RWPE2 (cell line): ENCODE measurements around the gene RAB3IL1.

Source experiments
- ATAC-seq: fragments of 200-7000 bp; cut with Tn5 transposase; 3 replicates; pipeline ENCODE4 v1.9.1; 2021; ENCODE audit warnings: low read depth
- DNase-seq: peaks from one replicate; pipeline ENCODE4 v3.0.0-alpha.2; 2020; ENCODE audit warnings: low spot score
- H3K27ac ChIP-seq: fragments of 450-650 bp; 2 replicates; pipeline ENCODE4 v1.5.1; 2017; ENCODE audit warnings: mild to moderate bottlenecking; ENCODE audit not compliant: poor library complexity, severe bottlenecking
- H3K27me3 ChIP-seq: fragments of 250-450 bp; sonication (Bioruptor Pico); 2 replicates; pipeline ENCODE4 v1.5.1; 2021; ENCODE audit warnings: mild to moderate bottlenecking, moderate library complexity; ENCODE audit not compliant: insufficient read depth, poor library complexity, severe bottlenecking
- H3K36me3 ChIP-seq: fragments of 250-450 bp; sonication (Bioruptor Pico); 2 replicates; pipeline ENCODE4 v1.5.1; 2020; ENCODE audit warnings: low read depth, mild to moderate bottlenecking, moderate library complexity
- H3K4me1 ChIP-seq: fragments of 250-450 bp; sonication (Bioruptor Pico); 2 replicates; pipeline ENCODE4 v1.5.1; 2021; ENCODE audit warnings: mild to moderate bottlenecking, moderate library complexity; ENCODE audit not compliant: insufficient read depth, poor library complexity, severe bottlenecking
- H3K4me3 ChIP-seq: fragments of 250-450 bp; sonication (Bioruptor Pico); 2 replicates; pipeline ENCODE4 v1.5.1; 2021; ENCODE audit warnings: mild to moderate bottlenecking, moderate library complexity; ENCODE audit not compliant: severe bottlenecking
- H3K9me3 ChIP-seq: fragments of 250-450 bp; sonication (Bioruptor Pico); 2 replicates; pipeline ENCODE4 v1.5.1; 2021; ENCODE audit warnings: mild to moderate bottlenecking, moderate library complexity; ENCODE audit not compliant: severe bottlenecking
- TF ChIP-seq, protein P1 (sequence below): fragments of 450-650 bp; IDR thresholded peaks from one replicate; pipeline ENCODE4 v1.5.1; 2017; ENCODE audit warnings: mild to moderate bottlenecking, moderate library complexity; ENCODE audit not compliant: poor library complexity, severe bottlenecking

Gene RAB3IL1

DNA sequence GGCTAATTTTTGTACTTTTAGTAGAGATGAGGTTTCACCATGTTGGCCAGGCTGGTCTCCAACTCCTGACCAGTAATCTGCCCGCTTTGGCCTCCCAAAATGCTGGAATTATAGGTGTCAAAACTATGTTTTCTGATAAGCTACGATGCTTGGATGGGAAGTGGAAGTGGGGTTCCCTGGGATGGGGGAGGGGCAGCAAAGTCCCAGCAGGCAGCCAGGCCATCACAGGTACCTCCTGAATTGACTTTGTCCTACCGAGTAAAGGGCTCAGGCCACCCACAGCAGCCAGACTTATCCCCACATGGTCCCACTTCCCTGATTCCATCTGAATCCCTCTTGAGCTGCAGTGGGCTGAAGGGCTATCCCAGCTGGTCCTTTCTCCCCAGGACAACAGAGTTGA lies 43.2 kb upstream of the RAB3IL1 start:
- H3K4me1 ChIP-seq: peaks cover 12% of the 10 kb centered on the region
- H3K36me3 ChIP-seq: peaks cover 23% of the 10 kb centered on the region
- DNase-seq (no peak), ATAC-seq (no peak)
- H3K27me3 ChIP-seq: no peaks in the 10 kb centered on the region
- H3K4me3 ChIP-seq: no peak overlapping the region
- no peaks in the 10 kb centered on the region for H3K9me3 ChIP-seq
- H3K27ac ChIP-seq: no peak overlapping the region
- TF ChIP-seq, protein P1, sequence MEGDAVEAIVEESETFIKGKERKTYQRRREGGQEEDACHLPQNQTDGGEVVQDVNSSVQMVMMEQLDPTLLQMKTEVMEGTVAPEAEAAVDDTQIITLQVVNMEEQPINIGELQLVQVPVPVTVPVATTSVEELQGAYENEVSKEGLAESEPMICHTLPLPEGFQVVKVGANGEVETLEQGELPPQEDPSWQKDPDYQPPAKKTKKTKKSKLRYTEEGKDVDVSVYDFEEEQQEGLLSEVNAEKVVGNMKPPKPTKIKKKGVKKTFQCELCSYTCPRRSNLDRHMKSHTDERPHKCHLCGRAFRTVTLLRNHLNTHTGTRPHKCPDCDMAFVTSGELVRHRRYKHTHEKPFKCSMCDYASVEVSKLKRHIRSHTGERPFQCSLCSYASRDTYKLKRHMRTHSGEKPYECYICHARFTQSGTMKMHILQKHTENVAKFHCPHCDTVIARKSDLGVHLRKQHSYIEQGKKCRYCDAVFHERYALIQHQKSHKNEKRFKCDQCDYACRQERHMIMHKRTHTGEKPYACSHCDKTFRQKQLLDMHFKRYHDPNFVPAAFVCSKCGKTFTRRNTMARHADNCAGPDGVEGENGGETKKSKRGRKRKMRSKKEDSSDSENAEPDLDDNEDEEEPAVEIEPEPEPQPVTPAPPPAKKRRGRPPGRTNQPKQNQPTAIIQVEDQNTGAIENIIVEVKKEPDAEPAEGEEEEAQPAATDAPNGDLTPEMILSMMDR: no peak

GRCh38 chr11:61959678-61960077 lies 42.3 kb upstream of the RAB3IL1 start:
- Histone ChIP-seq H3K27ac (no peak overlapping the region), H3K36me3 (peaks cover 14% of the 10 kb centered on the region), H3K27me3 (no peaks in the 10 kb centered on the region), H3K9me3 (no peaks in the 10 kb centered on the region), H3K4me1 (peaks cover 4% of the 10 kb centered on the region), H3K4me3 (no peak overlapping the region)
- no peak for DNase-seq
- TF ChIP-seq, protein P1: no peak
- ATAC-seq: no peak

DNA sequence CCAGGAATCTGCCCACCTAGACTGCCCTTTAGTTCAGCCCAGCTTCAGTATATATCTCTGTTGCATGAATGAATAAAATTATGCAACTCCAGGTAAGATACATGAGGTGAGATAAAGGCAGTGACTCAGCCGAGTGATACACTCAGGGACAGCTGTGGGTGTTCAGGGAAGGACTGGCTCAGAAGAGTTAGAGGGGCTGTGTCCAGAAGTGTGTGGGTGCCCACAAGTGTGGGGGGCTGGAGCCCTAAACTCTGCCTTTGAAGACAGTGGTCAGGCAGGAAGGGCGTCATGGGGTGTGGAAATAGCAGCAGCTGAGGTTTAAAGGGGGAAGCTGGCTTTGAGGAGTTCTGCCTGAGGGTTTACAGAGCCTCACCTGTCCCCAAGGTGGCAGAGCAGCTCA lies 41.7 kb upstream of the RAB3IL1 start:
- Histone ChIP-seq H3K9me3 (no peaks in the 10 kb centered on the region), H3K4me3 (no peak overlapping the region), H3K36me3 (peaks cover 9% of the 10 kb centered on the region), H3K27ac (no peak overlapping the region), H3K4me1 (peaks cover 4% of the 10 kb centered on the region), H3K27me3 (no peaks in the 10 kb centered on the region)
- no peak for DNase-seq
- TF ChIP-seq, protein P1: no peak
- peak; percentile 70 for ATAC-seq

- no peak overlapping the region for H3K27ac ChIP-seq
- no peak for DNase-seq
- no peak overlapping the region for H3K4me3 ChIP-seq
- ATAC-seq: no peak
- H3K36me3 ChIP-seq: peaks cover 4% of the 10 kb centered on the region
- no peaks in the 10 kb centered on the region for H3K27me3 ChIP-seq
- no peaks in the 10 kb centered on the region for H3K9me3 ChIP-seq
- H3K4me1 ChIP-seq: peaks cover 4% of the 10 kb centered on the region
- TF ChIP-seq, protein P1: no peak
Measured at GRCh38 chr11:61958590-61958989, 41.2 kb upstream of the RAB3IL1 start.

DNA sequence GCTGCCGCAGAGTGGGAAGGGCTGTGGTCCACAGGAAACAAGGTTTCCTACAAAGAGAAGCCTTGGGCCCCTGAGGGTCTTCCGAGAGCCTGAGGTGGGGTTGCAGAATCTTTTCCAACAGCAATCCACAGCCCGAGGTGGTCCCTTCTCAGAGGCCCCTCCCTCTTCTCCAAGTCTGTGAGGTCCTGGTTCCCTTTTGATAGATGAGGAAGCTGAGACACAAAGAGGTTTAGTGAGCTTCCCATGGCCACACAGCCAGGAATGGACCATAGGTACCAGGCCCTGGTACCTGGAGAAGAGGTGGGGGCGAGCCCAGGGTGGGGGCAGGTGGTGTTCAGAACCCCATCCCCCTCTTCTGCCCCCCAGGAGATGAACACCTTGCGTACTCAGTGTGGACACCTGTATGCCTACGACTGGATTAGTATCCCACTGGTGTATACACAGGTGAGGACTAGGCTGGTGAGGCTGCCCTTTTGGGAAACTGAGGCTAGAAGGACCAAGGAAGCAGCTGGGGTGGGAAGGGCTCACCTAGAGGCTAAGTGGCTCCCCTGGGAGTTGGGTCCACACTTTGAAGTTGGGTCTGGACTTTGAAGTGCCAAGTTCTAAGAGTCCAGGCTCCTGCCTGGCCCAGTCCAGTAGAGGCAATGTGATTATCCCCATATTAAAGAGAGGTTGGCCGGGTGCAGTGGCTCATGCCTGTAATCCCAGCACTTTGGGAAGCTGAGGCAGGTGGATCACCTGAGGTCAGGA lies 39.8 kb upstream of the RAB3IL1 start:
- Histone ChIP-seq H3K9me3 (no peaks in the 10 kb centered on the region), H3K27ac (no peak overlapping the region), H3K36me3 (no peaks in the 10 kb centered on the region), H3K4me1 (peaks cover 4% of the 10 kb centered on the region), H3K27me3 (no peaks in the 10 kb centered on the region), H3K4me3 (no peak overlapping the region)
- no peak for ATAC-seq
- TF ChIP-seq, protein P1: no peak
- no peak for DNase-seq
